Fibroblast of mammary gland (primary cell): ENCODE measurements around the gene TMEM254.
"Not testable (repeated sequence)": the region's sequence is repeated elsewhere in the genome, so short reads cannot be mapped to it uniquely, and the experiment has no call there.

ENCODE experiments used
- DNase-seq: peaks from one replicate; pipeline ENCODE4 v3.0.0-alpha.2; 2010; ENCODE audit warnings: low read depth
- H3K4me3 ChIP-seq: 2 replicates; pipeline ENCODE4 v1.5.1; 2011; ENCODE audit warnings: low read depth, mild to moderate bottlenecking, low read length, moderate library complexity; ENCODE audit not compliant: control insufficient read depth
- TF ChIP-seq, protein P1 (sequence below): conservative IDR thresholded peaks from 2 replicates; pipeline ENCODE4 v1.5.1; 2011; ENCODE audit warnings: low read depth, low read length, inconsistent platforms; ENCODE audit not compliant: control insufficient read depth, insufficient read depth

TMEM254 gene

GRCh38 chr10:80066809-80067208 lies 11.7 kb upstream of the TMEM254 start:
- DNase-seq, result no peak
- no peak overlapping the region for H3K4me3 ChIP-seq

DNA sequence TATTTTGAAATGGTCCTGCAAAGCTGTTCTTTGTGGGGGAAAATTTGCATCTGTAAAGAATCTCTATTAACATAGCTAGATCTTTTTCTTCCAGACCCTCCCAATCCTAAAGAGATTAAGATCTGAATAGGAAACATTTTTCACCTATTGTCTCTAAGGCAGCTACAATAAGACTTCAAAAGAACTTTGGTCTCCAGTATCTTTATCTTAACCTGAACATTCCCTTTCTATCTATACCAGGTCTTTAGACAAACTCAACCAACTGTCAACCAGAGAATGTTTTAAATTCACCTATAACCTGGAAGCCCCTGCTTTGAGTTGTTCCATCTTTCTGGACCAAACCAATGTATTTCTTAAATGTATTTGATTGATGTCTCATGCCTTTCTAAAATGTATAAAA lies 10.6 kb upstream of the TMEM254 start:
- not testable (repeated sequence) for DNase-seq, H3K4me3 ChIP-seq

More at GRCh38 chr10:80066809-80067208, 11.7 kb upstream of the TMEM254 start:
- TF ChIP-seq, protein P1, sequence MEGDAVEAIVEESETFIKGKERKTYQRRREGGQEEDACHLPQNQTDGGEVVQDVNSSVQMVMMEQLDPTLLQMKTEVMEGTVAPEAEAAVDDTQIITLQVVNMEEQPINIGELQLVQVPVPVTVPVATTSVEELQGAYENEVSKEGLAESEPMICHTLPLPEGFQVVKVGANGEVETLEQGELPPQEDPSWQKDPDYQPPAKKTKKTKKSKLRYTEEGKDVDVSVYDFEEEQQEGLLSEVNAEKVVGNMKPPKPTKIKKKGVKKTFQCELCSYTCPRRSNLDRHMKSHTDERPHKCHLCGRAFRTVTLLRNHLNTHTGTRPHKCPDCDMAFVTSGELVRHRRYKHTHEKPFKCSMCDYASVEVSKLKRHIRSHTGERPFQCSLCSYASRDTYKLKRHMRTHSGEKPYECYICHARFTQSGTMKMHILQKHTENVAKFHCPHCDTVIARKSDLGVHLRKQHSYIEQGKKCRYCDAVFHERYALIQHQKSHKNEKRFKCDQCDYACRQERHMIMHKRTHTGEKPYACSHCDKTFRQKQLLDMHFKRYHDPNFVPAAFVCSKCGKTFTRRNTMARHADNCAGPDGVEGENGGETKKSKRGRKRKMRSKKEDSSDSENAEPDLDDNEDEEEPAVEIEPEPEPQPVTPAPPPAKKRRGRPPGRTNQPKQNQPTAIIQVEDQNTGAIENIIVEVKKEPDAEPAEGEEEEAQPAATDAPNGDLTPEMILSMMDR, result no peak

DNA sequence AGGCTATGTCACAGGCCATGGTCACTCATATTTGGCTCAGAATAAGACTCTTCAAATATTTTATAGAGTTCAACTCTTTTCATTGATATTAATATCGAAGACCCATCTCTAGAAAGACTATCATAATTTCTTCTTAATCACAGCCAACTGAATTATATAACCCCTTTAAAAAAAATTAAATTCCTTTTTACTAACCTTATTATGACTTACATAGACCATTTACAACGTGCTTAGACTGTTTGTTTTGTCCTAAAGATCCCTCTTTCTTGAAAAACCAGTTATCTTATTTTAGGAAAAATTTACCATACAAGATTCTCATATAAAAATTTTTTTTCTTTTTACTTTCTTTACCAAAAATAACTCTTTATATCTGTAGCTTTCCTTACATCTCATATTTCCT lies 10.2 kb upstream of the TMEM254 start:
- TF ChIP-seq, protein P1, result no peak
- no peak for DNase-seq
- no peak overlapping the region for H3K4me3 ChIP-seq

DNA sequence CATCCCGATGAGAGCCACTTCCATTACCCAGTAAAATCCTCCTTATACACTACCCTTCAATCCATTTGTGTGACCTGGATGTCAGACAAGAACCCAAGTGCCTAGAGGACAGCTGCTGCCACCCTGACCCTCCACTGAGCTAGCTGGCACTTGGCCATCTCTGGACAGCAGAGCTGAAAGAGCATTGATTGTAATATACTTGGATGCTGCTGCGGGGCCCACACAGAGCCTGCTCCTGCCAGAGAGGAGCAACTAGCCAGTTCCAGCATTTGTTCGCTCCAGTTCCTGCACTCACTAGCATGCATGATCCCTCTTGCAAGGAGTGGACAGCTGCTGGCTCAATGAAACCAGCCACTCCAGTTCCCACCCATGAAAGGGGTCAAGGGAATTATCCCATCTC lies 8.4 kb upstream of the TMEM254 start:
- TF ChIP-seq, protein P1, result no peak
- no peak overlapping the region for H3K4me3 ChIP-seq
- DNase-seq, result no peak

DNA sequence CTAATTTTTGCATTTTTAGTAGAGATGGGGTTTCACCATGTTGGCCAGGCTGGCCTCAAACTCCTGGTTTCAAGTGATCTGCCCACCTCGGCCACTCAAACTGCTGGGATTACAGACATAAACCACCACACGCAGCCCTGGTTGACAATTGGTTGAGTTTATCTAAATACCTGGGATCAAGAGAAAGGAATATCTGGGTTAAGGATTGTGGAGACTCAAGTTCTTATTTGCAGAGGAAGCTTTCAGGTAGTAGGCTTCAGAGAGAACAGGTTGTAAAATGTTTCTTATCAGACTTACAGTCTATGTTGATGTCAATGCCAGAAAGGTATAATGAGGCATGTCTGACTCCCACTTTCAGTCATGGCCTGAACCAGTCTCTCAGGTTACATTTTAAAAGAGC lies 5.9 kb upstream of the TMEM254 start:
- TF ChIP-seq, protein P1, result no peak
- DNase-seq, result no peak
- H3K4me3 ChIP-seq, result no peak overlapping the region

- peak; percentile 69 for DNase-seq
- TF ChIP-seq, protein P1, result no peak
- no peak overlapping the region for H3K4me3 ChIP-seq
Measured at GRCh38 chr10:80075781-80076180, 2.7 kb upstream of the TMEM254 start.

- peak overlapping the region; percentile 96 for H3K4me3 ChIP-seq
- TF ChIP-seq, protein P1, result no peak
- DNase-seq, result no peak
Measured at GRCh38 chr10:80077869-80078447, 507 bp upstream of the TMEM254 start.
